Stimulated activated CD8-positive, alpha-beta memory T cell treated with anti-CD3 and anti-CD28 coated beads, Interleukin-12 subunit alpha, Interleukin-12 subunit beta, amount 100 ng/mL, for 4 hours (primary cell): ENCODE measurements around the gene GMPR2.
A peak's percentile ranks its signal among the peaks of the same experiment; 100 is the strongest.
"Not testable (repeated sequence)": the region's sequence is repeated elsewhere in the genome, so short reads cannot be mapped to it uniquely, and the experiment has no call there.

Experiments used
- DNase-seq: peaks from one replicate; pipeline ENCODE4 v3.0.0-alpha.2; 2020; ENCODE audit warnings: low read depth

The GMPR2 gene

DNA sequence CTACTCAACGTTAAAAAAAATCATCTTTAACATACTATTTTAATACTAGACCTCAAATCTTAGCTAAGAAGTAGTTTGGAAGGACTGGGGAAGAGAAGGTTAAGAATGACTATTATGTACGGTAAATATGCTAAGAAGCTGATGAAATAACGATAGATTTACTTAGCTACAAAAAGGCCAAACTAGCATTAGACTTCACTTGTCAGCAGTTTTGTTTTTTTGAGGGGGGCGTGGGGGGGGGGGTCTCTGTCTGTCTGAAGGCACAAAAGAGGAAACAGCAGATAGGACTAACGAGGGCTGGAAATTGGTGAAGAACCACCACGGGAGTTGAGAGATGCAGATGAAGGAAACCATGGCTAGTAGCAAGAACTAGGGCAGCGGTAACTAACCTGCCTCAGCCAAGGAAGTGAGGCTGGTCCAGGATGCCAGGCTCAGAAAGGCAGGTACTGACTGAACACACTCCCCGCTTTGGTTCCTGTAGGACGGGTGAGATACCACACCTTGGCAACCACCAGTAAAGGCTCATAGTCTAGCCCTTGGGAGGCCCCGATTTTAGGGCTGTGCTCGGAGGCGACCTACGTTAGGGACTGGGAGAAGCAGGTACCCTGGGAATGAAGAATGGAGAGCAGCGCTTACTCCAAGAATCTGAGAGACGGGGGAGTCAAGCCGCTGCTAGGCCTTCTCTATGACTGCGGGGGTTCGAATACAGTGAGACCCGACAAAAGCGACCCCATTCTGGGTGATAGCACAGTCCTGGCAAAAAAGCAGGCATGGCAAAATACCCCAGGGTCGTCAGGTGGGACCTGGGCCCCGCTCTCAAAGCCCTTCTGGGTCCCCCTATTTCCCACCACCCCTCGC is 1.2 kb upstream of the GMPR2 start:
- DNase-seq, result no peak

DNA sequence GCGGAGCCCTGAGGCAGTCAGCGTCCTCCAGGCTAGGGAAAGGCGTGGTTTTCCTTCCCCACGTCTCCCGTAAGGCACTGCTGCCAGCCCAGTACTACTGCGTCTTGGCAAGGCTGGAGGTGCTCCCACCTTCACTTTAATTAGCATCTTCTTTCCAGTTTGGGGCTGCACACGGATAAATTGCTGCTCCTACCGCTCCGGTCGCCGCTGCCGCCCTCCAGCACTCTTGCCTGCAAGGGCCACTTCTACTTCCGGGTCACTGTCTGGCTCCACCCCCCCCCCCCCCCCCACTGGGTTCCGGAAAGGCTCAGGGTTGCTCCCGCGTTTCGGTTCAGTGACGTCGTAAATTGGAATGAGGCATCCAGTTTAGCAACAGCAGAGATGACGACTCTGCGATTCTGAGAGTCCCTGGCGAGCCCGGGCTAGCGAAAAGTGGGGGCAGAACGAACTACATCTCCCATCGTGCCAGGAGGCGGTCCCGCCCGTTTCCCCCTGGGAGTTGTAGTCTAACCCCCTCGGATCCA is 546 bp upstream of the GMPR2 start, which contains the start of gene NEDD8:
Gene NEDD8 (minus strand): TSS at position 247 of the 524 bp plus-strand sequence. CDS start 100 bp downstream, at position 147.
- DNase-seq, result peak; percentile 79

- no peak for DNase-seq
These were observed 773 bp downstream of the GMPR2 start for GRCh38 chr14:24233538-24233866.

DNA sequence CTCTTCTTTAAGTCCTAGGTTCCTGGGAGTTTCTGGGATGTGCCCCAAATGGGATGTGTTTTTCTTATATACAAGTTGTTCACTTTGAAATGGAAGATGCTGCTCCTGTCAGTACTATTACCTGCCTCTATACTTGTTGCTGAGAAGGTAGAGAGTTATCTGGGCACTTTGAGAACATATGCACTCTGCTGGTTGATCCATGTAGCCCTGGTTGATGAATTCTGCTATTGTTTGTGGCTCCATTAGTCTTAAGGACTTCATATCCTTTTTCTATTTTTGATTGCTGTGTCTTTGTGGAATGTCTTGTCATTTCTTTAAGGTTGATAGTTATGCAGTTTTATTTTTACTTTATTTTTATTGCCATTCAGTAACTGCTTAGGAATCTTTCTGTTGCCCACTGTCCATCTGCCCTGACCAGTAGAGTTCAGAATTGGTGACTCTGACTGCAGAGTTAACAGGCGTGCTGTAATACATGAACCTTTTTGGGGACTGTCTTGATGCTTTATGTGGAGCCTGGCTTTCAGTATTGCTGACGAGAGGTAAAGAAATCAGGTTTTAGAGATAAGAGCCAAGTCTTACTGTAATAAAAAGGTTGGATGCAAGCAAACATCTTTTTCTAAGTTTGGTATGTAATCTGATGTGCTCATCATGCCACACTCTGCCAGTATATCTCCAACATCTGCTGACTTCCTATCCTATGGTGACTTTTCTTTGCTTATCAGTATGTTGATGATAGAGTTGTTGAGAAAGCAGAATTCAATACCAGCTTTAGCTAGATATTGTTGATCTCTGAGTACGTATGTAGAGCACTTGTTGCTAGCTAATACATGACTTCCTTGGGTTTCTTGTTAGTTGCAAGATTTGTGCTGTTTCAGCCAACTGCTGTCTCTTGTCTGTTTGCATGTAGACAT is 1.6 kb downstream of the GMPR2 start:
- DNase-seq, result no peak

DNA sequence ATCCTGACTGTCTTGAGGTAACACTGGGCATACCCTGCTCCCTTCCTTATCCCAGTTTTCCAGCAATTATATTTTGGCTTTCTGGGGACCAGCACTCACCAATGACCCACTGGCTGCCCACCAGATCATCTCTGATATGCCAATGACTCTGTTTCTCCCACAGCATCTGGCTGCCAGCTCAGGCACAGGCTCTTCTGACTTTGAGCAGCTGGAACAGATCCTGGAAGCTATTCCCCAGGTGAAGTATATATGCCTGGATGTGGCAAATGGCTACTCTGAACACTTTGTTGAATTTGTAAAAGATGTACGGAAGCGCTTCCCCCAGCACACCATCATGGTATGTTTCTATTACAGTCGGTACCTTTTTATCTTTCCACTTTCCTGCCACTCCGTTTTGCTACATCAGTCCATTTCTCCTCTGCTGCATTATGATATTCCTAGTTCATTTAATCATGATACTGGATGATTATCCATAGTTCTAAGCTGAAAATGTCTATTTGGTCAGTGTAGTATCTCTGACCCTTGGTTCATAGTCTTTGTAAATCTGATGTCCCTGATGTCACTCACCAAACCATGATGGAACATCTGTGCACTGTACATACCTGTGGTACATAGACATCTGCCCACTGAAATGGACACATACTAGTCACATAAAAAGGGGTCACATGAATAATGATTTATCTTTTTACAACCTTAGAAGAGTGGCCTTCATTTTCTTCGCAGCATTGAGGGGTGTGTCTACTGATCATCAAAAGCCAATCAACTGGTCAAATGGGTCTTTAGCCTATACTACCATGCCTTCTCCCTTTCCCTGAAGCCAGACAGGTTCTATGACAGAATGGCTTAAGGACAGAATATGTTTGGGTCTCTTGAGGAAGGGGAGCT is 3.3 kb downstream of the GMPR2 start:
- DNase-seq, result no peak

- no peak for DNase-seq
These were observed 4.1 kb downstream of the GMPR2 start for GRCh38 chr14:24236689-24237462.

DNA sequence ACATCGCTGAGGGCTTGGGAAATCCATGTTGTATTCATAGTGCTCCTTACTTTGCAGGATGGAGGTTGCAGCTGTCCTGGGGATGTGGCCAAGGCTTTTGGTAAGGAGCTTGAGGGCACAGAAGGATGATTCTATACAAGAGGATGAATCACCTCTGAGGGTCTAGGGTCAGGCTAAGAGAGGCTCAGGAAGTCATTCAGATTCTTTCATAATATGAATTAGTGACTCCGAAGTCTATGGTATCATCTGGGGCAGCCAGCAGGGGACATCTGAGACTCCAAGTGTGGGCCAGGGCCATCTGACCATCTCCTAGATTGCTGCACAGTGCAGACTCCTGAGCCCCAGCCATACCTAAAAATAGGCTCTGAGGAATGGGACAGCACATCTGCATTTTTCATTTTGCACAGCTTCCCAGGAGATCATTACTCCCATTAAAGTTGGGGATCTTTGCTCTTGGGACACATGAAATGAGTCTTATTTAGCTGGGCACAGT is 4.8 kb downstream of the GMPR2 start:
- DNase-seq, result no peak

DNA sequence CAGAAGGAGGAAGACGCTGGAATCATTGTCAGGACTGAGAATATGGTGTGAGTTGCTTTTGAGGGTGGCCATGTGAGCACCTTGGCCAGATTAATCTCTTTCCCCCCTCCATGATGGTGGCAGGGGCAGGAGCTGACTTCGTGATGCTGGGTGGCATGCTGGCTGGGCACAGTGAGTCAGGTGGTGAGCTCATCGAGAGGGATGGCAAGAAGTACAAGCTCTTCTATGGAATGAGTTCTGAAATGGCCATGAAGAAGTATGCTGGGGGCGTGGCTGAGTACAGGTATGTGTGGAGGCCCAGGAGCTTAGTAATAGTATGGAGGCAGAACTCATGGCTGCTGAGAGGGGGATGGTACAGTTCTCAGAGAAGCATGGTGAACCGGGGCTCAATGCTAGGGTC is 5.4 kb downstream of the GMPR2 start:
- DNase-seq, result no peak

GRCh38 chr14:24238527-24239037 is 5.9 kb downstream of the GMPR2 start:
- DNase-seq, result no peak

DNA sequence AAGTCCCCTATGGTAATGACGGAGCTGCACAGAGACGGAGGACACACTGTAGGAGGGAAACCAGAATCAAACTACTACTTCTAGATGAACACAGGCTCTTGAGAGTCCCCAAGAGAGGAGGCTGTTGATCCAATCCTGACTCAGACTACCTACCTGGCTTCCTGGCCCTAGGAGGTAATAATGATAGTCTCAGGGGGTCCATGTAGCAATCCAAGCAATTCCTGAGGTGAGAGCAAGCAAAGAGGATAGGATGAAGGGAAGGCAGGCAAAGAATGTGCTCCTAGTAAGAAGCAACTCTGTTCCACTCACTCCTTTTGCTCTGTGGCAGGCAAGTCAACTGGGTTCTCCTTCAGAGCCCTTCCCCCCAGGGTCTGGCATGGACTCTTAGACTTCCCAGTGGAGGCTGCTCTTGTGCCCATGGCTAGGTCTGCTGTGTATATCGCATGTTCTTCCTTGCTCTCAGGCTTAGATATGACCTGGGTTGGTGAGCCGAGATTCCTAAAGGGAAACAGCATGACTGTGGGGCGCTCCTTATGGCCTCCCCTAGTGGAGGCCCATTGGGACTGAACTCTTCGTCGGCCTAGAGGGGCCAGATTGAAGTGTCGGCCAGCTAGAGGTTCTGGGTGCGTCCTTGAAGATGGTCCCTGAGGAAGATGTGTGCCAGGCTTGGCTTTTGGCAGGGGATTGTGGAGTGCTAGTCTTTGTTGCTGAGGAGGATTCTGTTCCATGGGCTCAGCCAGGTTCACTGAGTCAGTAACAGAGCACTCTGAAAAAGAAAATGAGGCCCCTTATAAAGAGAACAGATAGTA is 7.6 kb downstream of the GMPR2 start:
- DNase-seq, result no peak

- DNase-seq, result no peak
These were observed 9.2 kb downstream of the GMPR2 start for GRCh38 chr14:24241829-24242443.

DNA sequence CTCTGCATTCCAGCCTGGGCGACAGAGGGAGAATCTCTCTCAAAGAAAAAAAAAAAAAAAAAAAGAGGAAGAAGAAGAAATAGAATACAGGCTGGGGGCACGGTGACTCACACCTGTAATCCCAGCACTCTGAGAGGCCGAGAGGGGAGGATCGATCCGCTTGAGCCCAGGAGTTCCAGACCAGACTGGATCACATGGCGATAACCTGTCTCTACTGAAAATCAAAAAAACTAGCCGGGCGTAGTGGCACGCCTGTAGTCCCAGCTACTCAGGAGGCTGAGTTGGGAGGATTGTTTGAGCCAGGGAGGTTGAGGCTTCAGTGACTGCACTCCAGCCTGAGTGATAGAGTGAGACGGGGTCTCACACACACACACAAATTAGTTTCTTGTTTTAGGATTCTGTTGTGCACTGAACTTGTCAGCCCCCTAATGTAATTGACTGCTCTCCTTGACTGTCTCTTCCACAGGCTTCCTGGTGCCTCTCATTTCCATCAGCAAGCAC is 10.7 kb downstream of the GMPR2 start:
- DNase-seq, result no peak

DNA sequence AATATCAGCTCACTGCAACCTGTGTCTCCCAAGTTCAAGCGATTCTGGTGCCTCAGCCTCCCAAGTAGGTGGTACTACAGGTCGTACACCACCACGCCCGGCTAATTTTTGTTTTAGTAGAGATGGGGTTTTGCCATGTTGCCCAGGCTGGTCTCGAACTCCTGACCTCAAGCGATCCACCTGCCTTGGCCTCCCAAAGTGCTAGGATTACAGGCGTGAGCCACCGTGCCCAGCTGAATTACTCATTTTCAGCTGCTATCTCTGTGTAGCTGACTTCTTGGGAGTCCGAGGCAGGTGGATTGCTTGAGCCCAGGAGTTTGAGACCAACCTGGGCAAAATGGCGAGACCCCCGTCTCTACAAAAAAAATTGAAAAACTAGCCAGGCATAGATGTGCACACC is 12.6 kb downstream of the GMPR2 start:
- not testable (repeated sequence) for DNase-seq

DNA sequence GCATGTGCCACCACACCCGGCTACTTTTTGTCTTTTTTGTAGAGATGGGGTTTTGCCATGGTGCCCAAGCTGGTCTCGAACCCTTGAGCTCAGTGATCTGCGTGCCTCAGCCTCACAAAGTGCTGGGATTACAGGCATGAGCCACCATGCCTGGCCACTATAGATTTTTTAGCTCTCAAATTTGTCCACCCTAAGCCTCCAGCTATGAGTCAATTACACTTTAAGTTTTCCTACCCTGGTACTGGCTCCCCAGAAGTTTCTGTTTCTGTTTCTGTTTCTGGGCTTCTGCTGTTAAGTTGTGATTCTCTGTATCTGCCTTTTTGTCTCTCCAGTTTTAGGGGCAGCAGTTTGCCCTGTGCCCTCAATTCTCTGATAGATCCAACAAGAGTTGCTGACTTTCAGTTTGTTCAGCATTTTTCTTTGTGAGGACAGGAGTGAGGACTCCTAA is 14.1 kb downstream of the GMPR2 start:
- no peak for DNase-seq

DNA sequence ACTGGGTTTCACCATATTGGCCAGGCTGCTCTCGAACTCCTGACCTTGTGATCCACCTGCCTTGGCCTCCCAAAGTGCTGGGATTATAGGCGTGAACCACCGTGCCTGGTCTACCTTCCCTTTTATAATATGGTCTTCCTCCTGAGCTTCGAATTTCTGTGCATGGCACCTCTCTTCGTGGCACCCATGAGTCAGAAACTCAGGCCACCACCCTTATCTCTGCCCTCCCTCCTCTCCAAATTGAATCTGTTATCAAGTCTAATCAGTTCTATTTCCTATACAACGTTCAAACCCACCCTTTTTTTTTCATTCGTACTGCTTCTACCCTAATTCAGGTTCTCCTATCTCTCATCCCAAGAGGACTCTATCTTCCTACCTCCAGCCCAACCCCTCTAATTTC is 14.7 kb downstream of the GMPR2 start:
- DNase-seq, result no peak

DNA sequence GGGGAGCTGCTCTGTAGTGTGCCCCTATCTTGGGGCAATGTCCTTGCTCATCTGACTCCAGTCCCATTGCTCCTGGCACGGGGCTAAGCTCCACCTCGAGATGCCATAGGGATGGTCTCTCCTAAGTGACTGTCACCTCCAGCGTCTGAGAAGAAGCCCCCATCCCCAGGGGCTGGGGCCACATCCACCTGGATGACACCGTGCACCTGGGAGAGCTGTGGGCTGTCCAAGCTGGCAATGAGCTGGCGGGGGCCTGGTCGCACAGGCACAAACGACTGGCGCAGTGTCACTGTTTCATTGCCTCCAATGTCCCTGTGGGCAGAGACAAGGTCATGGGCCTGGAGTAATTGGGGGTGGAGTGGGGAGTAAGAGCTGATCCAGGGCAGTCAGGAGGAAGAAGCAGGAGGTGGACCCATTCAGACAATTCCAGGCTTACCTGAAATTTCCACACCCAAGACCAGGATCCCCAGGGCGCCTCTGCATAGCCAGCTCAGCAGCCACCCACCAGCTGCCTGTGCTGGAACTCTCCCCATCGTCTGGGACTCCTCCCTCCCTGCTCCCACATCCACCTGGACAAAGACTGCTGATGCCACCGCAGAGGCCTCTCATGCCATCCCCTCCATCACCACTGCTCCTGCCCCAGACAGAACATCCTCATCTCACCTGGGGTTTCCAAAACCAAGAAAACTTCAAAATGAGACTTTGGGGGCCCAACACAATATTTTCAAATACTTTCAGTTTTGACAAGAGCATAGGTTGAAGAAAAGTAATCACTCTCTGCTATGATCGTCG is 16.7 kb downstream of the GMPR2 start:
- no peak for DNase-seq

DNA sequence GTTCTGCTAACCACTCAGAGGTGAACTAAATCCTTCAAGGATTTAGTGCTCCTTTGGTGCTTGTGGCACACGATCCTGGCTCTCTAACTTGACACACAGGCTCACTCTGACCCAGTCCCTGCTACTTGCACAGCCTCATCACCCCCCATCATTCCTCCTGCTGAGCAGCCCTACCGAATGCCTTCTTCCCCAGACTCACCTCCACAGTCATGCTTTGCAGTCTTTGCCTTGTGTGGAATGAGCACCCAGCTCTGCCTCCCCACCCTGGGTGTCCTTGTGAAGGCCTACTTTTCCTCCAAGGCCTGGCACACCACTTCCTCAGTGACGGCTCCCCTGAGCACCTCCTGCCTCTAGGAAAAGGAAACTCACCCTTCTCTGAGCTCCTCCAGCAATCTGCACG is 17.6 kb downstream of the GMPR2 start:
- no peak for DNase-seq

GRCh38 chr14:24251880-24252288 is 19.2 kb downstream of the GMPR2 start:
- DNase-seq, result no peak
